HepG2 (cell line): ENCODE results near the gene PKLR. TPM values are rescaled to one million over a fixed set of nuclear protein-coding genes. Genes with fewer than 3 reads are reported as not detected.

Experiments
- BHLHE40 ChIP-seq: IDR thresholded peaks from 2 replicates; pipeline ENCODE4 v1.6.1; 2011; ENCODE audit warnings: low read length, improper control_type of control experiment
- IRF1 ChIP-seq: sonication (generic); formaldehyde crosslinking; IDR thresholded peaks from 2 replicates; pipeline ENCODE4 v1.4.0; 2020; ENCODE audit warnings: low read depth, mild to moderate bottlenecking, missing genetic modification reagents
- ISX ChIP-seq: sonication (generic); formaldehyde crosslinking; conservative IDR thresholded peaks from 2 replicates; pipeline ENCODE4 v1.5.0; 2020; ENCODE audit warnings: missing genetic modification reagents
- JUNB ChIP-seq: sonication (generic); formaldehyde crosslinking; IDR thresholded peaks from 2 replicates; pipeline ENCODE4 v1.8.0; 2022; ENCODE audit warnings: missing genetic modification reagents, mild to moderate bottlenecking, borderline replicate concordance
- KDM5B ChIP-seq: sonication (generic); formaldehyde crosslinking; IDR thresholded peaks from 2 replicates; pipeline ENCODE4 v1.4.0; 2020; ENCODE audit warnings: missing genetic modification reagents, mild to moderate bottlenecking, borderline replicate concordance
- LRRFIP1 ChIP-seq: sonication (generic); formaldehyde crosslinking; conservative IDR thresholded peaks from 2 replicates; pipeline ENCODE4 v1.4.0; 2020; ENCODE audit warnings: missing genetic modification reagents
- MXD4 ChIP-seq: IDR thresholded peaks from 2 replicates; pipeline ENCODE4 v1.6.1; 2016; ENCODE audit warnings: mild to moderate bottlenecking, missing biosample characterization, missing genetic modification reagents
- PATZ1 ChIP-seq: sonication (generic); formaldehyde crosslinking; IDR thresholded peaks from 2 replicates; pipeline ENCODE4 v1.4.0; 2020; ENCODE audit warnings: missing genetic modification reagents
- PAXIP1 ChIP-seq: sonication (generic); formaldehyde crosslinking; conservative IDR thresholded peaks from 2 replicates; pipeline ENCODE4 v1.4.0; 2020; ENCODE audit warnings: mild to moderate bottlenecking, missing genetic modification reagents, moderate library complexity
- RBAK ChIP-seq: sonication (generic); formaldehyde crosslinking; IDR thresholded peaks from 2 replicates; pipeline ENCODE4 v1.5.1; 2020; ENCODE audit warnings: mild to moderate bottlenecking, missing genetic modification reagents
- TOE1 ChIP-seq: sonication (generic); formaldehyde crosslinking; IDR thresholded peaks from 2 replicates; pipeline ENCODE4 v1.4.0; 2020; ENCODE audit warnings: mild to moderate bottlenecking, missing genetic modification reagents
- U2AF1 ChIP-seq: fragments of 200-400 bp; formaldehyde crosslinking; optimal IDR thresholded peaks from 2 replicates; pipeline ENCODE3; 2017; ENCODE audit warnings: mild to moderate bottlenecking, low read depth, low read length
- ZBTB1 ChIP-seq: sonication (generic); formaldehyde crosslinking; IDR thresholded peaks from 2 replicates; pipeline ENCODE4 v1.4.0; 2020; ENCODE audit warnings: missing genetic modification reagents, borderline replicate concordance
- ZBTB8A ChIP-seq: sonication (generic); formaldehyde crosslinking; IDR thresholded peaks from 2 replicates; pipeline ENCODE4 v1.4.0; 2020; ENCODE audit warnings: mild to moderate bottlenecking, low read depth, missing genetic modification reagents, borderline replicate concordance
- ZNF335 ChIP-seq: sonication (generic); formaldehyde crosslinking; IDR thresholded peaks from 2 replicates; pipeline ENCODE4 v1.4.0; 2020; ENCODE audit warnings: missing genetic modification reagents
- ZNF546 ChIP-seq: sonication (generic); formaldehyde crosslinking; conservative IDR thresholded peaks from 2 replicates; pipeline ENCODE4 v1.8.1; 2023; ENCODE audit warnings: mild to moderate bottlenecking, missing genetic modification reagents
- ZNF781 ChIP-seq: sonication (generic); formaldehyde crosslinking; IDR thresholded peaks from 2 replicates; pipeline ENCODE4 v1.5.1; 2020; ENCODE audit warnings: borderline replicate concordance, mild to moderate bottlenecking, missing genetic modification reagents; ENCODE audit errors: not compliant biosample characterization
- ZNF792 ChIP-seq: IDR thresholded peaks from 2 replicates; pipeline ENCODE4 v1.6.1; 2016
- polyA plus RNA-seq, 8 experiments: library from polyadenylated mRNA; depleted of rRNA in 3 of 8; stranded (reverse) in 7 of 8; unstranded in 1 of 8; fragments of >200 nt; fragmentation: Illumina TruSeq in 4 of 8; extraction: Trizol in 4 of 8; gene quantifications; 2 replicates each; pipeline versions ENCODE4 v1.2.1 to v1.2.3, GENCODE V29; 2011 to 2016; ENCODE audit warnings: low read depth in 4 of 8, missing spikeins in 1 of 8, mixed read lengths in 1 of 8; ENCODE audit not compliant: insufficient read depth in 1 of 8
- total RNA-seq, 5 experiments: library from RNA; depleted of rRNA; stranded (reverse); fragments of >200 nt; fragmentation: Illumina TruSeq; extraction: Trizol; gene quantifications; 2 replicates each; pipeline ENCODE4 v1.2.3, GENCODE V29; 2016; ENCODE audit warnings: low read depth in 1 of 5
- TF ChIP-seq, protein P1 (sequence below): sonication (generic); formaldehyde crosslinking; conservative IDR thresholded peaks from 2 replicates; pipeline ENCODE4 v1.4.0; 2020; ENCODE audit warnings: missing genetic modification reagents

The PKLR gene
- total and polyA plus RNA-seq, 2 of the 13 experiments (the other 11 are each of a cell fraction or from before 2014, with no cell fraction given): 10.3 to 29.3 TPM

- TF ChIP-seq ISX (CRISPR knock-in tag) (0 out of 2 replicates have a peak, but pooled peaks have one; percentile 59), ZBTB1 (no peak), MXD4 (CRISPR knock-in tag) (no peak), JUNB (no peak), ZNF546 (CRISPR knock-in tag) (no peak), PAXIP1 (CRISPR knock-in tag) (no peak), KDM5B (CRISPR knock-in tag) (peak; percentile 74), BHLHE40 (no peak), LRRFIP1 (CRISPR knock-in tag) (no peak), ZNF792 (CRISPR knock-in tag) (no peak), IRF1 (CRISPR knock-in tag) (no peak), ZNF335 (peak; percentile 1; the same call in 1 of the 2 replicates), TOE1 (CRISPR knock-in tag) (no peak), ZNF781 (no peak), ZBTB8A (CRISPR knock-in tag) (no peak), PATZ1 (no peak), RBAK (CRISPR knock-in tag) (no peak), U2AF1 (no peak)
- TF ChIP-seq, protein P1, sequence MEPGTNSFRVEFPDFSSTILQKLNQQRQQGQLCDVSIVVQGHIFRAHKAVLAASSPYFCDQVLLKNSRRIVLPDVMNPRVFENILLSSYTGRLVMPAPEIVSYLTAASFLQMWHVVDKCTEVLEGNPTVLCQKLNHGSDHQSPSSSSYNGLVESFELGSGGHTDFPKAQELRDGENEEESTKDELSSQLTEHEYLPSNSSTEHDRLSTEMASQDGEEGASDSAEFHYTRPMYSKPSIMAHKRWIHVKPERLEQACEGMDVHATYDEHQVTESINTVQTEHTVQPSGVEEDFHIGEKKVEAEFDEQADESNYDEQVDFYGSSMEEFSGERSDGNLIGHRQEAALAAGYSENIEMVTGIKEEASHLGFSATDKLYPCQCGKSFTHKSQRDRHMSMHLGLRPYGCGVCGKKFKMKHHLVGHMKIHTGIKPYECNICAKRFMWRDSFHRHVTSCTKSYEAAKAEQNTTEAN (CRISPR knock-in tag): no peak
These were observed 28.5 kb downstream of the PKLR start (continued) for GRCh38 chr1:155272466-155273342.
